ENCODE measurements around the gene UBE2E2.

The UBE2E2 gene

DNA sequence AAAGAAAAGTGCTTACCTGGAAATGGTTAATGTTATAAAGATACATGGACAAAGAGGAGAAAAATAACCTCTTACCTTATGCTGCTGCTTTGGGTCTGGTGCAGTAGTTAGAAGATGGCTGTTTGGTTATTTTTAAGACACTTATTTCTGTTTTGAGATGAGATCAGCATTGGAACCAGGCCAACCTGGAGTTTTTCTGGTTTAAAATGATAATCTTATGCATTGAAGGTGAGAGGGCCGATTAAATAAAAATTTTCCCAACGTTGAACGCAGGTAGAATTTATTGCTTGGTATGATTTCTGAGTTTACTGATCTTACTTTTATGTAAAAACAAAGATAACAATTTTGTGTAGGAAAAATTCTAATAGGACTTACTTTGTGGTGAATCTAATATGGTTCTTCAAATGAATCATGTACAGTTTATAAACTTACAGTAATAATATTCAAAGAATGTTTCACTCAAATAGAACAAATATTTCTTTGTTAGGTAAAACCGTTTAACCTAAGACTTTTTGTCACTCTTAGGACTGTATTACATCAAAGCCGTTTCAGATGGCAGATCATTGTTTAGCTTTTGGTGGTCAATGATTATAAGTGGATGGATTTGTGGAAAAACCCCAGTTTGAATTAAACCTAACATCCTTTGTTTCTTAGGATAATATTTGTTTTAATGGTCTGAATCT lies 14.9 kb downstream of the UBE2E2 start:
- H3K27me3 ChIP-seq (ENCODE audit: control insufficient read depth, insufficient read depth, low read length), result no peaks in the 10 kb centered on the region

DNA sequence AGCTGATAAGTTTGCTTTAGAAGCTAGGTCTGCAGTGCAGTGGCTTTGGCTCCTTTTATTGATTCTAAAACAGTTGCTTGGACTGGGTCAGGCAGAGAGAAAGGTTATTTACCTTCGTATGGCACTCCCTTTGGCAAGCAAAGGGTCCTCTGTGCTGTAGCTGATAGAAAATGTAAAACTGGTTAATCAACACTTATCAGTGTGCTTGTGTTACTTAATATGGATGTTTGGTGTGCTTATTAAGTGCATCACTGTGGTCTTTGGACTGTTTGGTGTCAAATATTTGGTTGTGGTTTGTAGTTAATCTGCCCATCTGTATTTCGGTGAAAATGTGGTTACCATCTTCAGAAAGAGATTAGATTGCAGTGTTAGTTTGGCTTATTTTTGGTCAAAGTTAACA lies 16.0 kb downstream of the UBE2E2 start:
- Histone ChIP-seq H3K4me1 (ENCODE audit: control insufficient read depth, insufficient read depth, low read length) (peaks cover 8% of the 10 kb centered on the region), H3K36me3 (ENCODE audit: control insufficient read depth, insufficient read depth, low read length) (no peaks in the 10 kb centered on the region), H3K27ac (ENCODE audit: low read depth, low read length) (no peak overlapping the region), H3K9ac (ENCODE audit: low read length) (no peak overlapping the region), H3K9me3 (ENCODE audit: control insufficient read depth, insufficient read depth, low read depth, low read length) (no peaks in the 10 kb centered on the region; the same call in 1 of the 2 replicates), H3K27me3 (ENCODE audit: control insufficient read depth, insufficient read depth, low read length) (no peaks in the 10 kb centered on the region), H3K4me3 (ENCODE audit: low read depth, low read length) (no peak overlapping the region)

More for the DNA sequence above, 14.9 kb downstream of the UBE2E2 start:
- H3K36me3 ChIP-seq (ENCODE audit: control insufficient read depth, insufficient read depth, low read length), result no peaks in the 10 kb centered on the region
- no peak overlapping the region for H3K9ac ChIP-seq (ENCODE audit: low read length)
- no peaks in the 10 kb centered on the region for H3K9me3 ChIP-seq (ENCODE audit: control insufficient read depth, insufficient read depth, low read depth, low read length)
- no peak overlapping the region for H3K4me3 ChIP-seq (ENCODE audit: low read depth, low read length)
- H3K27ac ChIP-seq (ENCODE audit: low read depth, low read length), result no peak overlapping the region
- H3K4me1 ChIP-seq (ENCODE audit: control insufficient read depth, insufficient read depth, low read length), result peaks cover 8% of the 10 kb centered on the region

DNA sequence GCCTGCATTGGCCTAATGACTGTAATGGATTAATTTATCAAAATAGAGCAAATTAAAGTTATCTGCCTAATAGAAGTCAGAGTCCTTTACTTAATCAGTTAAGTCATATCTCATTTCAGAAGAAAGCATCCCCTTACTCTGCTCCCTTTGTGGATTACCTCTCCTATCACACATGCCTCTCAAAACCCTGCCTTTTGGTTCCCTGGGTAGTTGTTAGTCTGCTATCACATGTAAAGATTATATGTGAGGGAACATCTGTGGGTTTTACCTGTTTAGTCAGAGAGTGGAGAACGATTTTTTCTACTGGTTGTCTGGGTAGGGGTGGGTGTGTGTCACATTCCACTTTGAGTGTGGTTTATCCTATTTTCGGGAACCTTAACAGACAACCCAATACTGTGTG lies 16.4 kb downstream of the UBE2E2 start:
- no peak overlapping the region for H3K27ac ChIP-seq (ENCODE audit: low read depth, low read length)
- H3K4me3 ChIP-seq (ENCODE audit: low read depth, low read length), result no peak overlapping the region
- no peaks in the 10 kb centered on the region for H3K27me3 ChIP-seq (ENCODE audit: control insufficient read depth, insufficient read depth, low read length)
- H3K9ac ChIP-seq (ENCODE audit: low read length), result no peak overlapping the region
- no peaks in the 10 kb centered on the region for H3K36me3 ChIP-seq (ENCODE audit: control insufficient read depth, insufficient read depth, low read length)
- no peaks in the 10 kb centered on the region; the same call in 1 of the 2 replicates for H3K9me3 ChIP-seq (ENCODE audit: control insufficient read depth, insufficient read depth, low read depth, low read length)
- peaks cover 8% of the 10 kb centered on the region for H3K4me1 ChIP-seq (ENCODE audit: control insufficient read depth, insufficient read depth, low read length)

DNA sequence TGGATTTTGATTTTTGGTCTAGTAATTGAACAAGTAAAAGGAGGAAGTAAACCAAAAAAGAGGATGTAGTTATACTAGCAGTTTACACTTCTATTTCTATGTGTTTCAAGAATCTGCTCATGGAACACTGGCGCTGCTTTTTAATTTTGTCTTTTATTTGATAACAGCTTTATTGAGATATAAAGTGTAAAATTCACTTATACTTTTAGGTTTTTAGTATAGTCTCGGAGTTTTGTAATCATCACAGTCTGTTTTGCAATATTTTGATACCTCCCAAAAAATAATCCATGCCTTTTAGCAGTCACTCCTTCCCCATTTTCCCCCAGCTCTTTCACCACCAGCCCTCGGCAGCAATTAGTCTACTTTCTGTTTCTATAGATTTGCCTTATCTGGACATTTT lies 18.0 kb downstream of the UBE2E2 start:
- Histone ChIP-seq H3K27me3 (ENCODE audit: control insufficient read depth, insufficient read depth, low read length) (no peaks in the 10 kb centered on the region), H3K4me1 (ENCODE audit: control insufficient read depth, insufficient read depth, low read length) (peaks cover 8% of the 10 kb centered on the region), H3K9me3 (ENCODE audit: control insufficient read depth, insufficient read depth, low read depth, low read length) (no peaks in the 10 kb centered on the region; the same call in 1 of the 2 replicates), H3K9ac (ENCODE audit: low read length) (no peak overlapping the region), H3K4me3 (ENCODE audit: low read depth, low read length) (no peak overlapping the region), H3K27ac (ENCODE audit: low read depth, low read length) (no peak overlapping the region), H3K36me3 (ENCODE audit: control insufficient read depth, insufficient read depth, low read length) (no peaks in the 10 kb centered on the region)

DNA sequence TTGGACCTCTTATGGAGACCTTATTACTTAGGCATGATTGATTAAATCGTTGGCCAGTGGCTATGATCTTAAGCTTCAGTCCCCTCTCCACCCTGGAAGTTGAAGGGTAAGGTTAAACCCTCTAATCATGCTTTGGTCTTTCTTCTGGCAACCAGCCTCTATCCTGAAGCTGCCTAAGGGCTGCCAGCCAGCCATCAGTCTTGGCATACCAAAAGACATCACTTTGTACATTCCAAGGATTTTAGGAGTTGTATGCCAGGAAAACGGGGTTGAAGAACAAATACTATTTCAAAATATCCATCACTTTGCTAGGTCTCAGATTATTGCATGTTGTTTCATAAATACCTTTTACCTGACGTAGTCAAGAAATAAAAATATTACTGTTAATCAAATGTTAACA lies 28.9 kb downstream of the UBE2E2 start:
- 0 out of 2 replicates have a peak, but pooled peaks cover 4% of the 10 kb centered on the region for H3K4me1 ChIP-seq (ENCODE audit: control insufficient read depth, insufficient read depth, low read length)
- no peaks in the 10 kb centered on the region for H3K9me3 ChIP-seq (ENCODE audit: control insufficient read depth, insufficient read depth, low read depth, low read length)
- no peak overlapping the region for H3K9ac ChIP-seq (ENCODE audit: low read length)
- H3K4me3 ChIP-seq (ENCODE audit: low read depth, low read length), result no peak overlapping the region
- no peaks in the 10 kb centered on the region for H3K27me3 ChIP-seq (ENCODE audit: control insufficient read depth, insufficient read depth, low read length)
- H3K27ac ChIP-seq (ENCODE audit: low read depth, low read length), result no peak overlapping the region
- no peaks in the 10 kb centered on the region for H3K36me3 ChIP-seq (ENCODE audit: control insufficient read depth, insufficient read depth, low read length)

DNA sequence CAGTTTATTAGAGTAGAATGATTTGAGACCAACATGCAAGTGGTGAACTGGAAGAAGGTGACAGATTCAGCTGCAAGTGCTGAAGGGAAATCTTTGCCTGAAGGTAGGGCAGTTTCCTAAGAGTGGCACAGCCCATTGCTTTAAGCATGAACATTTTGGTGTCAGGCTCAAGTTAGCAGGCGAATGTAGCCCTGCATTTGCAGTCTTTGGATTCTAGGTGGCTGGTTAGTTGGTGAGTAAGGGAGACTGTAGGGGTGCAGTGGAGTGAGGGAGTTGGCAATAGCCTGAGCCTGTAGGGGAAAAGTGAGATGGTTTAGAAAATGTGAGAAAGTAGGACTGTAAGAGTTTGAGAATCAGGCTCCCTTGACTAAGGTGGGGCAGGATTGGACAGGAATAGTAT lies 29.7 kb downstream of the UBE2E2 start:
- Histone ChIP-seq H3K27me3 (ENCODE audit: control insufficient read depth, insufficient read depth, low read length) (no peaks in the 10 kb centered on the region), H3K4me1 (ENCODE audit: control insufficient read depth, insufficient read depth, low read length) (peaks cover 10% of the 10 kb centered on the region; the same call in 1 of the 2 replicates), H3K4me3 (ENCODE audit: low read depth, low read length) (no peak overlapping the region), H3K27ac (ENCODE audit: low read depth, low read length) (no peak overlapping the region), H3K9ac (ENCODE audit: low read length) (no peak overlapping the region), H3K9me3 (ENCODE audit: control insufficient read depth, insufficient read depth, low read depth, low read length) (no peaks in the 10 kb centered on the region), H3K36me3 (ENCODE audit: control insufficient read depth, insufficient read depth, low read length) (no peaks in the 10 kb centered on the region)

DNA sequence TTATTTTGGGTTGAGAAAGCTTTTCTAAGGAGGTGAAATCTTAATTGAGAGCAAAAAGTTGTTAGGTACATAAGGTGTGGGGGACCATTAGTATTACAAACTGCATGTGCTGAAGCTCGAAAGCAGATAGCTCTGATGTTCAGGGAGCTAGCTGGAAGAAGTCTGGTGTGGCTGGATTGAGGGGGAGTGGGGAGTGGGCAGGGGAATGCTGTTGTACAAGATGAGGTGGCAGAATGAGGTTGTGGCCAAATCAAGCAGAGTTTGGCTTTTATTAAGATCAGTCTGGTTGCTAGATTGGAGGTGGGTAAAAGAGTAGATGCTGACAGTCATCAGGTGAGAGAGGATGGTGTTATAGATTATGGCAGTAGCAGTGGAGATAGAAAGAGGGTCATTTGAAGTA lies 32.1 kb downstream of the UBE2E2 start:
- H3K4me3 ChIP-seq (ENCODE audit: low read depth, low read length), result no peak overlapping the region
- H3K9me3 ChIP-seq (ENCODE audit: control insufficient read depth, insufficient read depth, low read depth, low read length), result no peaks in the 10 kb centered on the region
- peaks cover 14% of the 10 kb centered on the region; the same call in 1 of the 2 replicates for H3K4me1 ChIP-seq (ENCODE audit: control insufficient read depth, insufficient read depth, low read length)
- no peaks in the 10 kb centered on the region for H3K36me3 ChIP-seq (ENCODE audit: control insufficient read depth, insufficient read depth, low read length)
- H3K9ac ChIP-seq (ENCODE audit: low read length), result no peak overlapping the region
- H3K27me3 ChIP-seq (ENCODE audit: control insufficient read depth, insufficient read depth, low read length), result no peaks in the 10 kb centered on the region
- H3K27ac ChIP-seq (ENCODE audit: low read depth, low read length), result no peak overlapping the region

DNA sequence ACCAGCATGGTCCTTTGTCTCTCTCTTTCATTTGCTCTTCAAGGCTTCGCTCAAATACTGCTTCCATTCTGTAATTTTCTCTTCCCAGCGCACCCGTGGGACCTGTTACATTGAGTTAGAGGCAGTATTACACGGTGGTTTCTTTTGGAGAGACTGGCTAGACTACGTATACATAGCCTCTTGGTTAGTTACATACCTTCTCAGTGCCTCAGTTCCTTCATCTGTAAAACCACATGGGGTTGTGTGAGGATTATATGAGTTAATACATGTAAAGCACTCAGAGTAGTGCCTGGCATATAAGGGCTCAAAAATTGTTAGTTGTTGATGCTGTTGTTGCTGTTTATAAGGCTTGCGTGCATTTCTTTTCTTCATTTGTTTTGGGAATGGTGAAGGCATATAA lies 33.8 kb downstream of the UBE2E2 start:
- no peak overlapping the region for H3K9ac ChIP-seq (ENCODE audit: low read length)
- H3K27me3 ChIP-seq (ENCODE audit: control insufficient read depth, insufficient read depth, low read length), result no peaks in the 10 kb centered on the region
- H3K4me1 ChIP-seq (ENCODE audit: control insufficient read depth, insufficient read depth, low read length), result peaks cover 14% of the 10 kb centered on the region; the same call in 1 of the 2 replicates
- no peak overlapping the region for H3K4me3 ChIP-seq (ENCODE audit: low read depth, low read length)
- H3K36me3 ChIP-seq (ENCODE audit: control insufficient read depth, insufficient read depth, low read length), result no peaks in the 10 kb centered on the region
- H3K9me3 ChIP-seq (ENCODE audit: control insufficient read depth, insufficient read depth, low read depth, low read length), result no peaks in the 10 kb centered on the region
- H3K27ac ChIP-seq (ENCODE audit: low read depth, low read length), result no peak overlapping the region

DNA sequence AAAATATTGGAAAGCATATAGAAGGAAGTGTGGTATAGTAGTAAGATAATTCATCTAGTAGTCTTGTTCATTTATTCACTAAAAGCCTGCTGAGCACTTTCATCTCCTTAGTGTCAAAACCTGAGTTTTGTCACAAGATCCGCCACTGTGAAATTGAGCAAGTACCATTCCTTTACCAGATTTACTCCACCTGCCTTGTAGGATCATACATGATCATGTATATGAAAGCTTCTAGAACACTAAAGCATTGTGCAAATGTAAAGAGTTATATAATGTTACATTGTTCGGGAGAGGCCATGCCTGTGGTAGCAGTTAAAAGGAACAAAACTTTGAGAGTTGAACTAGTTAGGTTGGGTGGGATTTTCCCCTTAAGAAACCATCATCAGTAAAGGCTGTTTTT lies 35.0 kb downstream of the UBE2E2 start:
- Histone ChIP-seq H3K4me3 (ENCODE audit: low read depth, low read length) (no peak overlapping the region), H3K27me3 (ENCODE audit: control insufficient read depth, insufficient read depth, low read length) (no peaks in the 10 kb centered on the region), H3K9me3 (ENCODE audit: control insufficient read depth, insufficient read depth, low read depth, low read length) (no peaks in the 10 kb centered on the region), H3K4me1 (ENCODE audit: control insufficient read depth, insufficient read depth, low read length) (peaks cover 14% of the 10 kb centered on the region; the same call in 1 of the 2 replicates), H3K36me3 (ENCODE audit: control insufficient read depth, insufficient read depth, low read length) (no peaks in the 10 kb centered on the region), H3K27ac (ENCODE audit: low read depth, low read length) (no peak overlapping the region), H3K9ac (ENCODE audit: low read length) (no peak overlapping the region)

DNA sequence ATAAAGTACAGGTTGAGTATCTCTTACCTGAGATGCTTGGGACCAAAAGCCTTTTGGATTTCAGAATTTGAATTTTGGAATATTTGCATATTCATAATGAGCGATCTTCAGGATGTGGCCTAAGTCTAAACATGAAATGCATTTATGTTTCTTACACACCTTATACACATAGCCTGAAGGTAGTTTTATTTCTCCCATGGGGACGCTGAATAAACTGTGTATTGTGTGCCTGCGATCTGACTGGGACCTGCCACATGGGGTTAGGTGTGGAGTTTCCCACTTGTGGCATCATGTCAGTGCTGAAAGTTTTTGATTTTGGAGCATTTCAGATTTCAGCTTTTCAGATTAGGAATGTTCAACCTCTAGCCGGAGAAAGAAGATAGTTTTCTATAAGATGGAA lies 35.5 kb downstream of the UBE2E2 start:
- H3K4me3 ChIP-seq (ENCODE audit: low read depth, low read length), result no peak overlapping the region
- no peaks in the 10 kb centered on the region for H3K27me3 ChIP-seq (ENCODE audit: control insufficient read depth, insufficient read depth, low read length)
- no peaks in the 10 kb centered on the region for H3K36me3 ChIP-seq (ENCODE audit: control insufficient read depth, insufficient read depth, low read length)
- peaks cover 14% of the 10 kb centered on the region; the same call in 1 of the 2 replicates for H3K4me1 ChIP-seq (ENCODE audit: control insufficient read depth, insufficient read depth, low read length)
- no peaks in the 10 kb centered on the region for H3K9me3 ChIP-seq (ENCODE audit: control insufficient read depth, insufficient read depth, low read depth, low read length)
- H3K27ac ChIP-seq (ENCODE audit: low read depth, low read length), result no peak overlapping the region
- H3K9ac ChIP-seq (ENCODE audit: low read length), result no peak overlapping the region

DNA sequence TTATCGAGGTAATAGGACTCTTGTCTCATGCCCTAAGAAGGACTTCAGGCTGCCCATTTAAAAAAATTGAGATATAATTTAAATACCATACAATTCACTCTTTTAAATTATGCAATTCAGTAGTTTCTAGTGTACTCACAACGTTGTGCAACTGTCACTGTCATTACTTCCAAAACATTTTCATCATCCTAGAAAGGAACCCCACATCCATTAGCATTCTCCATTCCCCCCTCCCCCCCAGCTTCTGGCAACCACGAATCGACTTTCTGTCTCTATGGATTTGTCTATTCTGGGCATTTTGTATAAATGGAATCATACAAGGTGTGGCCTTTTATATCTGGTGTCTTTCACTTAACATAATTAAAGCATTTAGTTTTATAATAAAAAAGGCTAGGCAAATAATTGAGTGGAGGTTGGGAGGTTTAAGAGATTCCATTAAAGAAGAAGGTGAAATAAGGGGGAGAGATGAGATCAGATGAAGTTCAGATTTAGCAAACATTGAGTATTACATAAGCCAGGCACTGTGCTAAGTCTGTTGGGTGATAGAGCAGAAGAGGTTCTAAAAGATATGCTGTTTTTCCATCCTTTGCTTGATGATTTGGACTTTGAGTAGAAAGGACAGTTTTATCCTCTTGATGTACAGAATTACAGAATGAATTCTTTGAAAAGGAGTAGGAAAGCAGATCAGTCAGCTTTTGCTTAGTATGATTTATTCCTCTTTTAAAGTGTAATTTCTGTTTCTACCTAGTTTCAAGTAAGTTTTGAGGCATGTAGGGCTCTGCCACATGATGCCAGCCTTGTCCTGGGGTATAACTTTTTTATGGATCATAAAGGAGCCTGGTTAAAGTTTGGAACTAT lies 36.3 kb downstream of the UBE2E2 start:
- Histone ChIP-seq H3K4me3 (ENCODE audit: low read depth, low read length) (no peak overlapping the region), H3K36me3 (ENCODE audit: control insufficient read depth, insufficient read depth, low read length) (no peaks in the 10 kb centered on the region), H3K9ac (ENCODE audit: low read length) (no peak overlapping the region), H3K9me3 (ENCODE audit: control insufficient read depth, insufficient read depth, low read depth, low read length) (no peaks in the 10 kb centered on the region), H3K4me1 (ENCODE audit: control insufficient read depth, insufficient read depth, low read length) (peaks cover 14% of the 10 kb centered on the region; the same call in 1 of the 2 replicates), H3K27ac (ENCODE audit: low read depth, low read length) (no peak overlapping the region), H3K27me3 (ENCODE audit: control insufficient read depth, insufficient read depth, low read length) (no peaks in the 10 kb centered on the region)

Data from HUES6 (cell line).